PFSK-1 (cell line): ENCODE data around the gene WIPF3.

Source experiments
- FOXP2 ChIP-seq: optimal IDR thresholded peaks from 2 replicates; pipeline ENCODE3; 2011; ENCODE audit warnings: borderline replicate concordance, control low read depth, inconsistent platforms; ENCODE audit not compliant: insufficient read depth; ENCODE audit errors: extremely low read length, extremely low read depth
- POLR2AphosphoS5 ChIP-seq: IDR thresholded peaks from 2 replicates; pipeline ENCODE4 v1.6.1; 2012; ENCODE audit warnings: low read depth, mild to moderate bottlenecking, control low read depth, low read length, moderate library complexity
- REST ChIP-seq, 2 experiments: IDR thresholded peaks; 2 replicates each; pipeline versions ENCODE4 v1.6.1 to v1.8.0; 2011 to 2012; ENCODE audit warnings: low read depth in 2 of 2, low read length in 2 of 2, control low read depth in 1 of 2, inconsistent platforms in 1 of 2, mild to moderate bottlenecking in 1 of 2, moderate library complexity in 1 of 2; ENCODE audit not compliant: insufficient read depth in 1 of 2
- SIN3A ChIP-seq: IDR thresholded peaks from 2 replicates; pipeline ENCODE4 v1.6.1; 2012; ENCODE audit warnings: mild to moderate bottlenecking, low read length, moderate library complexity, borderline replicate concordance; ENCODE audit not compliant: insufficient read depth
- TAF1 ChIP-seq: IDR thresholded peaks from 2 replicates; pipeline ENCODE4 v1.6.1; 2012; ENCODE audit warnings: low read length, control low read depth, borderline replicate concordance; ENCODE audit not compliant: insufficient read depth

Gene WIPF3

GRCh38 chr7:29859524-29860185, 53.3 kb downstream of the WIPF3 start:
- TF ChIP-seq SIN3A (no peak), REST (IDR thresholded peaks at IDR 0.05; ENCODE audit: insufficient read depth in 1 of 2, low read depth in 2 of 2, low read length in 2 of 2) (no peak), TAF1 (no peak), POLR2AphosphoS5 (no peak)

GRCh38 chr7:29860186-29860585, 53.9 kb downstream of the WIPF3 start:
- no peak for TF ChIP-seq REST (IDR thresholded peaks at IDR 0.05; ENCODE audit: insufficient read depth in 1 of 2, low read depth in 2 of 2, low read length in 2 of 2)
- no peak for TF ChIP-seq POLR2AphosphoS5
- TF ChIP-seq TAF1: no peak
- TF ChIP-seq FOXP2: no peak
- TF ChIP-seq SIN3A: no peak

- TF ChIP-seq POLR2AphosphoS5 (no peak), REST (IDR thresholded peaks at IDR 0.05; ENCODE audit: insufficient read depth in 1 of 2, low read depth in 2 of 2, low read length in 2 of 2) (no peak), TAF1 (no peak), FOXP2 (no peak), SIN3A (no peak)
Measured at GRCh38 chr7:29861884-29862283, 55.6 kb downstream of the WIPF3 start.

GRCh38 chr7:29864656-29865055, 58.3 kb downstream of the WIPF3 start:
- no peak for TF ChIP-seq REST (IDR thresholded peaks at IDR 0.05; ENCODE audit: insufficient read depth in 1 of 2, low read depth in 2 of 2, low read length in 2 of 2)
- TF ChIP-seq SIN3A: no peak
- TF ChIP-seq TAF1: no peak
- no peak for TF ChIP-seq POLR2AphosphoS5
- TF ChIP-seq FOXP2: no peak
